GM19240 (cell line): ENCODE results near the gene PHAF1.
"Not testable (repeated sequence)": the region's sequence is repeated elsewhere in the genome, so short reads cannot be mapped to it uniquely, and the experiment has no call there.

Source experiments
- DNase-seq: peaks from one replicate; pipeline ENCODE4 v3.0.0; 2011; ENCODE audit warnings: low spot score; ENCODE audit not compliant: insufficient read length

The PHAF1 gene

GRCh38 chr16:67104845-67105244 lies 4.9 kb upstream of the PHAF1 start:
- no peak for DNase-seq

- no peak for DNase-seq
Observed at GRCh38 chr16:67105246-67105645, 4.5 kb upstream of the PHAF1 start.

- DNase-seq: no peak
Observed at GRCh38 chr16:67105881-67106280, 3.9 kb upstream of the PHAF1 start.

- no peak for DNase-seq
Observed at GRCh38 chr16:67108489-67108888, 1.3 kb upstream of the PHAF1 start.

- no peak for DNase-seq
Observed at GRCh38 chr16:67108931-67109406, 772 bp upstream of the PHAF1 start.

GRCh38 chr16:67111951-67112444 lies 2.3 kb downstream of the PHAF1 start:
- no peak for DNase-seq

- no peak for DNase-seq
Observed at GRCh38 chr16:67112591-67113399, 3.1 kb downstream of the PHAF1 start.

GRCh38 chr16:67114793-67115192 lies 5.1 kb downstream of the PHAF1 start:
- no peak for DNase-seq

GRCh38 chr16:67115639-67116038 lies 5.9 kb downstream of the PHAF1 start:
- DNase-seq: no peak

- DNase-seq: no peak
Observed at GRCh38 chr16:67116388-67117311, 6.9 kb downstream of the PHAF1 start.

- no peak for DNase-seq
Observed at GRCh38 chr16:67117716-67118115, 8.0 kb downstream of the PHAF1 start.

- DNase-seq: no peak
Observed at GRCh38 chr16:67120025-67120424, 10.3 kb downstream of the PHAF1 start.

GRCh38 chr16:67122799-67123198 lies 13.1 kb downstream of the PHAF1 start:
- not testable (repeated sequence) for DNase-seq

GRCh38 chr16:67128417-67128816 lies 18.7 kb downstream of the PHAF1 start:
- DNase-seq: no peak

- DNase-seq: no peak
Observed at GRCh38 chr16:67128887-67129286, 19.1 kb downstream of the PHAF1 start.

- DNase-seq: no peak
Observed at GRCh38 chr16:67129422-67129821, 19.7 kb downstream of the PHAF1 start.

GRCh38 chr16:67137605-67138004 lies 27.9 kb downstream of the PHAF1 start:
- no peak for DNase-seq

- no peak for DNase-seq
Observed at GRCh38 chr16:67141391-67141790, 31.6 kb downstream of the PHAF1 start.

GRCh38 chr16:67142342-67142741 lies 32.6 kb downstream of the PHAF1 start:
- no peak for DNase-seq

GRCh38 chr16:67144943-67145342 lies 35.2 kb downstream of the PHAF1 start:
- DNase-seq: no peak

- DNase-seq: no peak
Observed at GRCh38 chr16:67145746-67146145, 36.0 kb downstream of the PHAF1 start.
